IMR-90 (cell line): ENCODE measurements around the gene S100A5. TPM values are rescaled to one million over a fixed set of nuclear protein-coding genes. Genes with fewer than 3 reads are reported as not detected.

Source experiments
- ATAC-seq: fragments of 200-7000 bp; cut with Tn5 transposase; 2 replicates; pipeline ENCODE4 v1.9.1; 2020; ENCODE audit warnings: low read depth, mild to moderate bottlenecking, moderate library complexity
- BruUV-seq: library from RNA; stranded (reverse); fragments of 400-500 nt; replicated peaks from 2 replicates; lab custom pipeline; 2021; lab: Mats Ljungman, UMichigan
- CTCF ChIA-PET: fragments of 300-600 bp; formaldehyde crosslinking; extraction: SDS; loops from one replicate; lab custom pipeline; 2021; ENCODE audit warnings: antibody characterized with exemption; lab: Yijun Ruan, JAX
- POLR2A ChIA-PET: fragments of 300-600 bp; sonication (Branson Sonifier 250); formaldehyde crosslinking; loops from one replicate; lab custom pipeline; 2022; ENCODE audit warnings: antibody characterized with exemption; ENCODE audit not compliant: unreplicated experiment; lab: Charles Lee
- DNase-seq: peaks from one replicate; pipeline ENCODE4 v3.0.0; 2013
- H2AFZ ChIP-seq: replicated peaks from 2 replicates; pipeline ENCODE3; 2013; ENCODE audit warnings: low read length, mild to moderate bottlenecking; ENCODE audit not compliant: poor library complexity
- H2AK5ac ChIP-seq: 2 replicates; pipeline ENCODE4 v1.6.1; 2013; ENCODE audit warnings: low read depth, low read length, inconsistent platforms
- H2AK9ac ChIP-seq: replicated peaks from 2 replicates; pipeline ENCODE3; 2013; ENCODE audit warnings: mild to moderate bottlenecking, low read depth, low read length, moderate library complexity; ENCODE audit not compliant: poor library complexity
- H2BK120ac ChIP-seq: 2 replicates; pipeline ENCODE4 v1.6.1; 2013; ENCODE audit warnings: low read depth, low read length, inconsistent platforms
- H2BK15ac ChIP-seq: 3 replicates; pipeline ENCODE4 v1.6.1; 2013; ENCODE audit warnings: low read depth, low read length, inconsistent platforms
- H2BK20ac ChIP-seq: 2 replicates; pipeline ENCODE4 v1.6.1; 2013; ENCODE audit warnings: low read depth, mild to moderate bottlenecking, inconsistent platforms, low read length, moderate library complexity
- H2BK5ac ChIP-seq: 2 replicates; pipeline ENCODE4 v1.6.1; 2013; ENCODE audit warnings: mild to moderate bottlenecking, low read depth, low read length, inconsistent platforms; ENCODE audit not compliant: poor library complexity, severe bottlenecking
- H3K14ac ChIP-seq: replicated peaks from 2 replicates; pipeline ENCODE4 v1.6.1; 2013; ENCODE audit warnings: low read depth, low read length, inconsistent platforms
- H3K18ac ChIP-seq: 2 replicates; pipeline ENCODE4 v1.6.1; 2013; ENCODE audit warnings: low read depth, low read length, control low read depth
- H3K23ac ChIP-seq: 2 replicates; pipeline ENCODE4 v1.6.1; 2013; ENCODE audit warnings: low read depth, low read length, inconsistent platforms
- H3K27ac ChIP-seq: 2 replicates; pipeline ENCODE4 v1.5.1; 2013; ENCODE audit warnings: mild to moderate bottlenecking, control low read depth, low read length; ENCODE audit not compliant: insufficient read depth
- H3K27me3 ChIP-seq: 2 replicates; pipeline ENCODE4 v1.6.1; 2013; ENCODE audit warnings: low read length; ENCODE audit not compliant: control insufficient read depth, insufficient read depth
- H3K36me3 ChIP-seq: 2 replicates; pipeline ENCODE4 v1.6.1; 2013; ENCODE audit warnings: low read length, mixed read lengths; ENCODE audit not compliant: control insufficient read depth, insufficient read depth
- H3K4ac ChIP-seq: 2 replicates; pipeline ENCODE4 v1.6.1; 2013; ENCODE audit warnings: low read depth, low read length, inconsistent platforms
- H3K4me1 ChIP-seq: 2 replicates; pipeline ENCODE4 v1.6.1; 2013; ENCODE audit warnings: low read length, mixed read lengths; ENCODE audit not compliant: control insufficient read depth, insufficient read depth
- H3K4me2 ChIP-seq: 2 replicates; pipeline ENCODE4 v1.6.1; 2013; ENCODE audit warnings: low read depth, mild to moderate bottlenecking, control low read depth, low read length, moderate library complexity
- H3K4me3 ChIP-seq: 2 replicates; pipeline ENCODE4 v1.5.1; 2013; ENCODE audit warnings: low read depth, mild to moderate bottlenecking, control low read depth, low read length, moderate library complexity; ENCODE audit not compliant: insufficient read depth
- H3K56ac ChIP-seq: 2 replicates; pipeline ENCODE4 v1.6.1; 2013; ENCODE audit warnings: low read length, inconsistent platforms; ENCODE audit not compliant: insufficient read depth; ENCODE audit errors: extremely low read depth
- H3K79me1 ChIP-seq, 2 experiments: 2 replicates each; pipeline ENCODE4 v1.6.1; 2013; ENCODE audit warnings: low read length in 2 of 2, inconsistent platforms in 1 of 2, low read depth in 1 of 2
- H3K9ac ChIP-seq: 2 replicates; pipeline ENCODE4 v1.6.1; 2013; ENCODE audit warnings: low read depth, low read length, control low read depth
- H3K9me1 ChIP-seq: 2 replicates; pipeline ENCODE4 v1.6.1; 2013; ENCODE audit warnings: low read length, inconsistent platforms; ENCODE audit not compliant: insufficient read depth
- H3K9me3 ChIP-seq: 2 replicates; pipeline ENCODE4 v1.6.1; 2013; ENCODE audit warnings: low read length; ENCODE audit not compliant: control insufficient read depth, insufficient read depth
- H4K20me1 ChIP-seq: 2 replicates; pipeline ENCODE4 v1.6.1; 2013; ENCODE audit warnings: low read length, inconsistent platforms; ENCODE audit not compliant: insufficient read depth
- H4K5ac ChIP-seq: 2 replicates; pipeline ENCODE4 v1.6.1; 2013; ENCODE audit warnings: mild to moderate bottlenecking, low read depth, low read length, control low read depth
- H4K8ac ChIP-seq, 2 experiments: 2 replicates each; pipeline ENCODE4 v1.6.1; 2013; ENCODE audit warnings: low read depth in 2 of 2, low read length in 2 of 2, control low read depth in 1 of 2, inconsistent platforms in 1 of 2
- H4K91ac ChIP-seq: 2 replicates; pipeline ENCODE4 v1.6.1; 2013; ENCODE audit warnings: low read depth, low read length, inconsistent platforms; ENCODE audit not compliant: insufficient read depth
- BHLHE40 ChIP-seq: fragments of 150-350 bp; IDR thresholded peaks from 2 replicates; pipeline ENCODE4 v1.6.1; 2016; ENCODE audit warnings: mild to moderate bottlenecking, low read depth, low read length
- CHD1 ChIP-seq: IDR thresholded peaks from 2 replicates; pipeline ENCODE4 v1.6.1; 2012; ENCODE audit warnings: low read depth, low read length, improper control_type of control experiment
- CTCF ChIP-seq: conservative IDR thresholded peaks from 2 replicates; pipeline ENCODE4 v1.5.1; 2012; ENCODE audit warnings: mild to moderate bottlenecking, low read depth, low read length, improper control_type of control experiment
- ELK1 ChIP-seq: fragments of 150-350 bp; IDR thresholded peaks from 2 replicates; pipeline ENCODE4 v1.6.1; 2016; ENCODE audit warnings: low read depth, mild to moderate bottlenecking, low read length, moderate library complexity, borderline replicate concordance
- FOS ChIP-seq: fragments of 150-350 bp; IDR thresholded peaks from 2 replicates; pipeline ENCODE4 v1.6.1; 2016; ENCODE audit warnings: low read depth, low read length
- MAZ ChIP-seq: IDR thresholded peaks from 2 replicates; pipeline ENCODE4 v1.6.1; 2012; ENCODE audit warnings: low read depth, mild to moderate bottlenecking, low read length, improper control_type of control experiment, moderate library complexity, borderline replicate concordance
- MXI1 ChIP-seq: IDR thresholded peaks from 2 replicates; pipeline ENCODE4 v1.6.1; 2012; ENCODE audit warnings: low read depth, mild to moderate bottlenecking, low read length, moderate library complexity, borderline replicate concordance
- NFE2L2 ChIP-seq: fragments of 150-350 bp; IDR thresholded peaks from 2 replicates; pipeline ENCODE4 v1.6.1; 2016; ENCODE audit warnings: low read depth, mild to moderate bottlenecking, low read length
- POLR2A ChIP-seq: IDR thresholded peaks from 2 replicates; pipeline ENCODE4 v1.6.1; 2012; ENCODE audit warnings: mild to moderate bottlenecking, low read depth, low read length
- RAD21 ChIP-seq: IDR thresholded peaks from 2 replicates; pipeline ENCODE4 v1.6.1; 2012; ENCODE audit warnings: low read length, improper control_type of control experiment
- RCOR1 ChIP-seq: IDR thresholded peaks from 2 replicates; pipeline ENCODE4 v1.6.1; 2012; ENCODE audit warnings: mild to moderate bottlenecking, low read length, improper control_type of control experiment; ENCODE audit not compliant: insufficient replicate concordance
- SMC3 ChIP-seq: fragments of 150-350 bp; IDR thresholded peaks from 2 replicates; pipeline ENCODE4 v1.6.1; 2016; ENCODE audit warnings: low read depth, mild to moderate bottlenecking, antibody characterized with exemption, low read length, moderate library complexity
- USF2 ChIP-seq: fragments of 150-350 bp; IDR thresholded peaks from 2 replicates; pipeline ENCODE4 v1.6.1; 2017; ENCODE audit warnings: mild to moderate bottlenecking, antibody characterized with exemption, low read length, low read depth
- WGBS, 2 experiments: methylation state at CpG; one replicate each; pipeline versions ENCODE4 v1.1.5 to v1.1.7; 2013; ENCODE audit warnings: missing lambda C conversion rate in 2 of 2; ENCODE audit not compliant: insufficient read length in 1 of 2; ENCODE audit errors: extremely low coverage in 2 of 2; 5-methylcytosine and 5-hydroxymethylcytosine counted together
- dilution Hi-C: fragments of 300-500 bp; cut with HindIII; formaldehyde crosslinking; loops from one replicate; pipeline ENCODE4 v1.14.3; 2018; ENCODE audit warnings: low sequenced_read_pairs; ENCODE audit not compliant: unreplicated experiment
- in situ Hi-C: fragments of 300-500 bp; cut with MboI; formaldehyde crosslinking; loops from 3 replicates; pipeline ENCODE4 v1.14.3; 2019; ENCODE audit warnings: low sequenced_read_pairs, inconsistent platforms, mixed read lengths
- intact Hi-C: fragments of 100-400 bp; cut with micrococcal nuclease; formaldehyde crosslinking; loops from 2 replicates; pipeline ENCODE4 v1.10.0; 2022
- polyA plus RNA-seq, 3 experiments: library from polyadenylated mRNA; depleted of rRNA; stranded (reverse); fragments of >200 nt; gene quantifications; 2 replicates each; pipeline ENCODE4 v1.2.3, GENCODE V29; 2012; ENCODE audit warnings: low replicate concordance in 1 of 3
- total RNA-seq: library from RNA; depleted of rRNA; stranded (reverse); fragments of >200 nt; gene quantifications from 2 replicates; pipeline ENCODE4 v1.2.3, GENCODE V29; 2012

S100A5 gene
- total and polyA plus RNA-seq, 2 of the 4 experiments (the other 2 are of a cell fraction): 0.27 TPM; not detected in 1

- Histone ChIP-seq H3K23ac (peak overlapping the region; percentile 99), H3K27ac (peak overlapping the region; percentile 91), H3K9me3 (no peaks in the 10 kb centered on the region), H2AFZ (peak overlapping the region; percentile 36), H3K4ac (peak overlapping the region; percentile 99), H3K79me1 (peaks cover 5 to 60% of the 10 kb centered on the region in 2 experiments; a peak in 3 of 4 replicates), H3K9ac (peak overlapping the region; percentile 97), H3K9me1 (peaks cover 23% of the 10 kb centered on the region), H4K8ac (peak overlapping the region; percentile 76 to 81), H4K5ac (peak overlapping the region; percentile 56; the same call in 1 of the 2 replicates), H3K18ac (peak overlapping the region; percentile 91; the same call in 1 of the 2 replicates), H3K27me3 (no peaks in the 10 kb centered on the region), H3K4me2 (peak overlapping the region; percentile 90), H2BK120ac (peak overlapping the region; percentile 81), H2AK9ac (peak overlapping the region; percentile 100), H3K36me3 (peaks cover 11% of the 10 kb centered on the region), H2BK5ac (peak overlapping the region; percentile 96), H3K4me1 (peaks cover 25% of the 10 kb centered on the region), H2BK15ac (peak overlapping the region; percentile 22; the same call in 1 of the 3 replicates), H4K91ac (peak overlapping the region; percentile 96), H3K56ac (peak overlapping the region; percentile 96), H4K20me1 (peaks cover 18% of the 10 kb centered on the region), H3K14ac (peak overlapping the region; percentile 99), H2BK20ac (0 out of 2 replicates have a peak overlapping the region, but pooled peaks have one; percentile 18), H3K4me3 (peak overlapping the region; percentile 82), H2AK5ac (peak overlapping the region; percentile 99)
- DNase-seq (peak; percentile 50), ATAC-seq (no peak)
- intact Hi-C loops: loop anchor here (5.0 kb wide), 2 partner anchors 93 to 138 kb away; partner anchors contain the start of genes ILF2, S100A1 and S100A13
- no TSS peak for BruUV-seq
- no CpG with 5 or more reads among the region's 7 CpGs for WGBS, 2 experiments
- CTCF ChIA-PET: interaction anchor here (1.1 to 2.4 kb wide), 4 partner anchors 23 to 35 kb away, joined by 4 to 13 read pairs (median 6); no protein-coding TSS in a partner anchor
- dilution Hi-C loops: no loop called here
- in situ Hi-C loops: loop anchor here (5.0 to 25.0 kb wide), 2 partner anchors 33 to 428 kb away; partner anchors contain the start of genes CREB3L4, CRTC2, S100A2 and SLC39A1
- POLR2A ChIA-PET: interaction anchor here (0.5 to 3.9 kb wide), 8 partner anchors 9 to 78 kb away, joined by 3 to 34 read pairs (median 10); partner anchors contain the start of genes S100A16, S100A2 and S100A3
- TF ChIP-seq ELK1 (no peak), MAZ (0 out of 2 replicates have a peak, but pooled peaks have one; percentile 2), FOS (no peak), CTCF (no peak), USF2 (no peak), NFE2L2 (no peak), CHD1 (peak; percentile 8; the same call in 1 of the 2 replicates), SMC3 (no peak), BHLHE40 (no peak), POLR2A (no peak), RCOR1 (no peak), RAD21 (no peak), MXI1 (no peak)
These were observed 6.4 kb downstream of the S100A5 start for GRCh38 chr1:153534226-153534924.
